DND-41 (cell line): ENCODE data around the gene KIFC3.

Source experiments
- ATAC-seq: fragments of 200-7000 bp; cut with Tn5 transposase; 3 replicates; pipeline ENCODE4 v1.9.1; 2021; ENCODE audit warnings: low read depth; ENCODE audit not compliant: insufficient read depth
- DNase-seq: peaks from one replicate; pipeline ENCODE4 v3.0.0-alpha.2; 2020
- H2AFZ ChIP-seq: 2 replicates; pipeline ENCODE4 v1.6.0; 2012; ENCODE audit warnings: low read depth, low read length
- H3K27ac ChIP-seq: 2 replicates; pipeline ENCODE4 v1.5.1; 2012; ENCODE audit warnings: low read length, inconsistent platforms
- H3K27me3 ChIP-seq: fragments of 200-600 bp; sonication (generic); 2 replicates; pipeline ENCODE4 v1.6.0; 2012; ENCODE audit warnings: low read length, mild to moderate bottlenecking, inconsistent platforms; ENCODE audit not compliant: insufficient read depth, poor library complexity
- H3K36me3 ChIP-seq: 2 replicates; pipeline ENCODE4 v1.5.1; 2012; ENCODE audit warnings: low read length, inconsistent platforms; ENCODE audit not compliant: insufficient read depth
- H3K4me1 ChIP-seq: 2 replicates; pipeline ENCODE4 v1.5.1; 2012; ENCODE audit warnings: mild to moderate bottlenecking, low read length; ENCODE audit not compliant: insufficient read depth
- H3K4me2 ChIP-seq: 2 replicates; pipeline ENCODE4 v1.6.0; 2012; ENCODE audit warnings: mild to moderate bottlenecking, moderate library complexity, low read length, inconsistent platforms; ENCODE audit not compliant: insufficient read depth
- H3K4me3 ChIP-seq, 2 experiments: fragments of 200-600 bp in 1 of 2; shearing (Covaris generic) in 1 of 2; 2 replicates each; pipeline ENCODE4 v1.5.1; 2012 to 2016; ENCODE audit warnings: inconsistent platforms in 2 of 2, low read length in 2 of 2, mild to moderate bottlenecking in 2 of 2, low read depth in 1 of 2, moderate library complexity in 1 of 2
- H3K79me2 ChIP-seq: 2 replicates; pipeline ENCODE4 v1.6.0; 2012; ENCODE audit warnings: low read length, inconsistent platforms; ENCODE audit not compliant: insufficient read depth
- H3K9ac ChIP-seq: 2 replicates; pipeline ENCODE4 v1.6.0; 2012; ENCODE audit warnings: low read depth, mild to moderate bottlenecking, inconsistent platforms, low read length, moderate library complexity
- H3K9me3 ChIP-seq: 2 replicates; pipeline ENCODE4 v1.5.1; 2012; ENCODE audit warnings: low read length, moderate library complexity, mild to moderate bottlenecking, inconsistent platforms; ENCODE audit not compliant: insufficient read depth, severe bottlenecking
- H4K20me1 ChIP-seq: 2 replicates; pipeline ENCODE4 v1.6.0; 2012; ENCODE audit warnings: low read length; ENCODE audit not compliant: insufficient read depth
- CTCF ChIP-seq: IDR thresholded peaks from 2 replicates; pipeline ENCODE4 v1.5.1; 2012; ENCODE audit warnings: borderline replicate concordance, low read length, moderate library complexity, mild to moderate bottlenecking; ENCODE audit not compliant: poor library complexity, severe bottlenecking; ENCODE audit errors: extremely low read depth
- EZH2 ChIP-seq: IDR thresholded peaks from 3 replicates; pipeline ENCODE4 v1.6.1; 2012; ENCODE audit warnings: borderline replicate concordance, low read depth, mild to moderate bottlenecking, moderate library complexity, low read length, inconsistent platforms; ENCODE audit not compliant: severe bottlenecking

The KIFC3 gene

GRCh38 chr16:57729182-57729484, 73.2 kb downstream of the KIFC3 start:
- no peaks in the 10 kb centered on the region for H3K27me3 ChIP-seq
- H3K27ac ChIP-seq: no peak overlapping the region
- H3K9ac ChIP-seq: no peak overlapping the region
- H3K36me3 ChIP-seq: no peaks in the 10 kb centered on the region
- H3K4me2 ChIP-seq: no peak overlapping the region
- peaks cover 5% of the 10 kb centered on the region; the same call in 1 of the 2 replicates for H3K4me1 ChIP-seq
- H2AFZ ChIP-seq: no peak overlapping the region
- H3K79me2 ChIP-seq: no peaks in the 10 kb centered on the region
- ATAC-seq (no peak), DNase-seq (no peak)
- no peaks in the 10 kb centered on the region for H4K20me1 ChIP-seq
- TF ChIP-seq CTCF (no peak), EZH2 (no peak)
- H3K9me3 ChIP-seq: peaks cover 2% of the 10 kb centered on the region
- no peak overlapping the region for H3K4me3 ChIP-seq

GRCh38 chr16:57728336-57729181, 73.7 kb downstream of the KIFC3 start:
- ATAC-seq (no peak), DNase-seq (no peak)
- TF ChIP-seq CTCF (no peak), EZH2 (no peak)
- Histone ChIP-seq H3K27ac (no peak overlapping the region), H4K20me1 (no peaks in the 10 kb centered on the region), H3K27me3 (no peaks in the 10 kb centered on the region), H3K9me3 (peaks cover 2% of the 10 kb centered on the region), H3K36me3 (no peaks in the 10 kb centered on the region), H3K4me3 (no peak overlapping the region), H3K79me2 (no peaks in the 10 kb centered on the region), H3K9ac (no peak overlapping the region), H3K4me2 (no peak overlapping the region), H2AFZ (no peak overlapping the region), H3K4me1 (no peaks in the 10 kb centered on the region)

GRCh38 chr16:57727610-57728009, 74.7 kb downstream of the KIFC3 start:
- Histone ChIP-seq H3K36me3 (no peaks in the 10 kb centered on the region), H4K20me1 (no peaks in the 10 kb centered on the region), H3K9me3 (no peaks in the 10 kb centered on the region), H3K4me2 (no peak overlapping the region), H3K79me2 (no peaks in the 10 kb centered on the region), H2AFZ (no peak overlapping the region), H3K27ac (no peak overlapping the region), H3K4me1 (no peaks in the 10 kb centered on the region), H3K4me3 (no peak overlapping the region), H3K9ac (no peak overlapping the region), H3K27me3 (no peaks in the 10 kb centered on the region)
- no peak for DNase-seq
- no peak for ATAC-seq
- TF ChIP-seq CTCF (peak; percentile 11), EZH2 (no peak)
